ENCODE data around the gene SLC49A3. TPM values are rescaled to one million over a fixed set of nuclear protein-coding genes. Genes with fewer than 3 reads are reported as not detected.

The SLC49A3 gene
- total and polyA plus RNA-seq, 10 of the 15 experiments (the other 5 are each of a cell fraction or from before 2014, with no cell fraction given): 0.09 to 0.85 (median 0.18) TPM; not detected in 4

GRCh38 chr4:705278-706082, 16.5 kb upstream of the SLC49A3 start, which contains the start of gene PCGF3 (continued):
- TF ChIP-seq ZBTB11 (CRISPR knock-in tag; IDR thresholded peaks at IDR 0.05) (no peak), YY1 (IDR thresholded peaks at IDR 0.05; ENCODE audit: low read depth, low read length) (no peak), CHD2 (IDR thresholded peaks at IDR 0.05; ENCODE audit: borderline replicate concordance, low read depth, low read length) (no peak), EED (IDR thresholded peaks at IDR 0.05; ENCODE audit: low read depth) (no peak), MTA2 (IDR thresholded peaks at IDR 0.05; ENCODE audit: low read depth) (peak; percentile 71), SP1 (IDR thresholded peaks at IDR 0.05; ENCODE audit: low read depth, low read length) (peak; percentile 41), TAF1 (IDR thresholded peaks at IDR 0.05; ENCODE audit: borderline replicate concordance, low read depth, low read length) (peak; percentile 26; the same call in 1 of the 2 replicates), ATF3 (IDR thresholded peaks at IDR 0.05; ENCODE audit: borderline replicate concordance, extremely low read depth, low read depth, low read length) (no peak), CHD1 (IDR thresholded peaks at IDR 0.05; ENCODE audit: low read depth, low read length) (no peak), RELA (IDR thresholded peaks at IDR 0.05; ENCODE audit: borderline replicate concordance, partially characterized antibody) (no peak), BRCA1 (IDR thresholded peaks at IDR 0.05; ENCODE audit: low read depth, low read length) (no peak), MXI1 (IDR thresholded peaks at IDR 0.05; ENCODE audit: low read depth, low read length) (no peak), EGR1 (IDR thresholded peaks at IDR 0.05; ENCODE audit: borderline replicate concordance in 1 of 2, low read depth in 2 of 2, low read length in 2 of 2) (peak in 1 of 2 experiments; percentile 77; a peak in 2 of 3 replicates), MYC (IDR thresholded peaks at IDR 0.05; ENCODE audit: insufficient read depth, insufficient read length, insufficient replicate concordance, low read length, severe bottlenecking) (no peak), MEF2A (IDR thresholded peaks at IDR 0.05; ENCODE audit: insufficient read depth, low read depth, low read length) (no peak), ETV6 (conservative IDR thresholded peaks at IDR 0.05 in 1 of 2, IDR thresholded peaks at IDR 0.05 in 1 of 2; ENCODE audit: borderline replicate concordance in 1 of 2, low read depth in 1 of 2) (no peak), TCF7 (IDR thresholded peaks at IDR 0.05; ENCODE audit: borderline replicate concordance) (no peak)

All from GM12878 (cell line).